GM19023 (cell line): ENCODE results near the gene GDNF.

Experiments used
- ATAC-seq: cut with Tn5 transposase; IDR thresholded peaks from one replicate; pipeline ENCODE4 v1.9.1; 2021; ENCODE audit warnings: mild to moderate bottlenecking, moderate library complexity; ENCODE audit not compliant: unreplicated experiment

GDNF gene

DNA sequence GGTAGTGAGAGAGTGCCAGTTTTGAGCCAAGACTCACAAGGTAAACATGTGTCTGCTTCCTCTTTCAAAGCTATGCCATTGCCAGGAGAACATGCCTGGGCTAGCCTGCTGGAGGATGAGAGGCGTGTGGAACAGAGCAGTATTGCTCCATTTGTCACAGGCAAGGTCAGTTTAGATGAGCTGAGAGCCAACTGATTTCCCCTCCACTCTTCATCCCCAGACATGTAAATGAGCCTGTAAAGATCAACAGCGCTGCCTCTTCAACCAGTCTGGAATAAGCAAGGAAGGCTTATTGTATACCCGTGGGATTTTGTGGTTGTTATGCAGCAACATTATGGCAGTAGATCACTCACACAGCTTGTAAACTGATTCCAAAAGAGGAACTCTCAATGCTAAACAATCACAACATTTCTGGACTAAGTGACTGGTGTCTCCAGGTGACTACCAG is 8.2 kb upstream of the GDNF start:
- ATAC-seq: peak; percentile 85

DNA sequence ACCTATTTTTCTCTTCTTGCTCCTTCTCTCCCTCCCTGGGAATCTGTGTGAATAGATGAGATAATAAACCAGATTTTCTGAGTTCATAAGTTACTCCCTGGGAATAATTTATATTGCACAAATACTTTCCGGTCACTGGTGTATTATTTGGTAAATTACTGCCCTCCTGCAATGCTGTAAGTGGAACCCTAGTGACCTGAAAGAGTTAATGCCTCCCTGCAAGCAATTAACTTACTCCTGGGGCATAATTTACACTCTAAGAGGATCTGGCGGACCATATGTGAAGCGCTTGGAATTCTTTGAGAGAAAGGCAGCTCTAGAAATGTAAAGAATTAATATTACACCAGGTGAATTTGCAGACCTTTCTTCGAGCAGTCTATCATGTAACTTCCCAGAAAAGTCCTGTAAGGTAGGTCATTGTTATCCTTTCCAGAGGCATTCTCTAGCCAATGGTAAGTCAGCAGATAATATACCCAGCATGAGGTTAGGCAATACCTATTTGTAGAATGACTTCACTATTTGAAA is 7.0 kb upstream of the GDNF start:
- no peak for ATAC-seq

DNA sequence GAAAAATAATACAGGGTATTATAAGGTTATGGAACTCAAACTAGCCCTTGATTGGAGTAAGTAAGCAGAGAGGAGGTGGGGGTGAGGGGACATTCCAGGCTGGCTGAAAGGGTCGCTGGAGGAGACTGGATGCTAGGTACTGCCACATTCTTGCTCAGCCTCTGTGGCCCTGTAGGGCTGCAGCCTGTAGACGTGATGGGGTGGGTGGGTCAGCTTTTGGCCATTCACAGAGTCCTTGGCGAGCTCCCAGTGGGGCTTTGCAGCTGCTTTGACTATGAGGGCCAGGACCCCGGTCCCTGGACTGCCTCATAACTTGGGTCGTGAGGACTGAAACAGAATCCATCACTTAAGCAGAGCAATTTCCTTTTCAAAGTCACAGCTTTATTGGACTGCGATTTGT is 4.2 kb upstream of the GDNF start:
- ATAC-seq: no peak

DNA sequence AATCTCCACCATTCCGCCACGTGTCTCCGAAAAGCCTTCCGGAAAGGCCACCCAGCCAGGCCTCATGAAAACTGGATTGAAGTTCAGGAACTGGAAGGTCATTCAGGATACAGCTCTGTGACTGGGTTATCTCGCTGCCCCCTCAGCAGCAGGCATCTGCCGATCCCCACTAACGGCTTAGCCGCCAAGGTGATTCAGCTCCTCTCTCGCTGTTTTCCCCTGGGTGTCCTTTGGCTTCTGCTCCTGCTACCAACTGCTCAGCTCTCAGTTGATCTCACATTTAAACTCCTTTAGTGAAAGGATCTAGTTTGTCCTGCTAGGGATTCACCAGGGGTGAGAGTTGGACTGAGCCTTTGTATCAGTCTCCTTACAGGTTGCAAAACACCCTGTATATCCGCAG is 2.2 kb upstream of the GDNF start:
- ATAC-seq: no peak

GRCh38 chr5:37841203-37841602 is 1.4 kb upstream of the GDNF start:
- ATAC-seq: no peak

- no peak for ATAC-seq
Observed at GRCh38 chr5:37840053-37841034, 503 bp upstream of the GDNF start.

- ATAC-seq: no peak
Observed at GRCh38 chr5:37838933-37839341, 904 bp downstream of the GDNF start.

- no peak for ATAC-seq
Observed at GRCh38 chr5:37838152-37838932, 1.5 kb downstream of the GDNF start.

DNA sequence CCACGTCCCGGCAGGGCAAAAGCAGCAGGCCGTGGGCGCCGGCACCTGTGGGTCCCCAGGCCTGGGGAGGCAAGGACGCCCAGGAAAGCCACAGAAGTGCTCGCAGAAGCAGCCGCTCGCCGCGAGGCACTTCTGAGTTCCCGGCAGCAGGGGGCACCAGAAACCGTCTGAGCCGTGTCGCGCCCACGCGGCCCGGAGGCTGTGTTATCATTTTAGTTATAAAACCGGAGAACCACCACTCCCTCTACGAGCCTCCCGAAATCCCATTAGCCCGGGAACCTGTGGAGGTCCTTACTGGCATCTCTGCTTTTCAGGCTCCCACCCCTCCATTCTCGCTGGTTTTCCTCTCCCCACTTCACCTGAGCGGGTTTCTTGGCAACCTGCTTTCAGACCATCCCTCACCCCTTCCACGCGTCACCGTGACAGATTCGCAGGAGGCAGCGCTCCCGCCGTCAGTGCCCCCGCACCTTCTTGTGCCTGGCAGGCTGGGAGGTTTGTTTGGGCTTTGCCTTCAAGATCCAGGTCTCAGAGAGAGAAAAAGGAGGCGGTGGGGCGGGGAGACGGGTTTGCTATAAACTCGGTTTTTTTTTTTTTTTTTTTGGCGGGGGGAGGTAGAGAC is 2.3 kb downstream of the GDNF start:
- ATAC-seq: peak; percentile 65

DNA sequence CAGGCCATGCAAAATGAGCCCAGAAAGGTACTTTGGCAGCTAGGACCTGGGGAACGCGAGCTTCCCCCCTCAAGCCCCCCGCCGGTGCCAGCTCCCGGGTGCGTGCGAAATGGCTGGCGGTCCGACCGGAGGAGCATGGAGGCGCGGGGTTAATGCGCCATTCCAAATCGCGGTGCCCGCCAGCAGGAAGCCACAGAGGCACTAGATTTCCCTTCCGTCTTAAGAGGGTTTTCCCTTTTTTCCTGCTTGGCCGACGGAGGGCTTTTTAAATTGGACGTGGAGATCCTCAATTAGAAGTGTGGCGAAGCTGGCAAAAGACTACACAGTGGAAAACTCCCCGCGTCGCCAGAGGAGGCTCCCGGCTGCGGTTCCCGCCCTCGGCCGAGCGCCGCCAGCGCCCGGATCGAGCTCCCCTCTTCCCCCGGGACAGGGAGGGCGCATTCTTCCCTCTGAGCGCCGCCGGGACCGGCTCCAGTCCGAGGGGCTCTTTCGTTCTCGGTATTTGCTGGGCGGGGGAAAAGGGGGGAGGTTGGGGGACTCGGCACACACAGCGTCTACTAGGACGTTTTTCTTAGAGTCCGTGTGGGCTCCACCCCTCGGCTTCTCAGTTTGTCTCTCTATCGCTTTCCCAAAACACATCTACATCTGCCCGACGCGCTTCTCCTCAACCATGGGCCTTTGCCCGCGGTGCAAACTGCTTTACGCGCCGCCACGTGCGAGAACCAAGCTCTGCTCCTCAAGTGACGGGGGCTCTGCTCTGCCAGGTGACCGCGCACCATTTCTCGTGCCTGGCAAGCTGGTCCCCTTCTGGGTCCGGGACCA is 3.0 kb downstream of the GDNF start:
- peak; percentile 15 for ATAC-seq

GRCh38 chr5:37836235-37836591 is 3.6 kb downstream of the GDNF start:
- ATAC-seq: no peak

- no peak for ATAC-seq
Observed at GRCh38 chr5:37835380-37835973, 4.4 kb downstream of the GDNF start.

DNA sequence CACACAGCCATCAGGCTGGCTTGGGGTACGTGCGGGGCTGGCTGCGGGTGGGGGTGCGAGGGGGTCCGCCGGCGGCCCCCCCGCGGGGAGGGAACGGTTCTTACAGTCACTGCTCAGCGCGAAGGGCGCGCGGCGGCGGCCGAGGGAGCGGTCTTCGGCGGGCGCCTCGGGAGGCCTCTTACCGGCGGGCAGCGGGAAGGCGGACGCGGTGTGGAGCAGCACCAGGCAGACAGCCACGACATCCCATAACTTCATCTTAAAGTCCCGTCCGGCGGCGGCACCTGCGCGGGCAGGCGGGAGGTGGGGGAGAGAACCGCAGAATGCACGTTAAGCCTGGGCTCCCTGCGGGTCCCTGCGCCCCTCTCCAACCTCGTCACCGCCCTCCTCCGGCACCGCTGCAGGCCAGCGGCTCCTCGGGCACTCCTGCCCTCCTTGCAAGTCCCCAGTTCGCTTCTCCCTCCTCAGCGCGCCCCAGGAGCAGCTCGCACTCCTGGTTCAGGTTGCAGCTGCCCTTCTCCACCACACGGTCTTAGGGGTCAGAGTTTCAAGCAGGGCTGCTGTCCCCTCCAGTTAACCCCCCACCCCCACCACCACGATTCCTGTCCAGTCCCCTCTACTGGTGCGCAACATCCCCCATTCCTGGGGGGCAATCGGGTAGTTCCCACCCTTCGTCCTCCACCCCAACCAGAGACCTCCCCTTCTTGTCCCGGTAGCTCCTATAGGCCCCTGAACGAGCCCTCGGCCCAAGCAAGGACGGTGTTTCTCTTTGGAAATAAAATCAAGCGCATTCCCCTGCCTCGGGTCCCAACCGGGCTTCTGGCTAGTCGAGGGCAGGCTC is 5.1 kb downstream of the GDNF start:
- ATAC-seq: no peak

DNA sequence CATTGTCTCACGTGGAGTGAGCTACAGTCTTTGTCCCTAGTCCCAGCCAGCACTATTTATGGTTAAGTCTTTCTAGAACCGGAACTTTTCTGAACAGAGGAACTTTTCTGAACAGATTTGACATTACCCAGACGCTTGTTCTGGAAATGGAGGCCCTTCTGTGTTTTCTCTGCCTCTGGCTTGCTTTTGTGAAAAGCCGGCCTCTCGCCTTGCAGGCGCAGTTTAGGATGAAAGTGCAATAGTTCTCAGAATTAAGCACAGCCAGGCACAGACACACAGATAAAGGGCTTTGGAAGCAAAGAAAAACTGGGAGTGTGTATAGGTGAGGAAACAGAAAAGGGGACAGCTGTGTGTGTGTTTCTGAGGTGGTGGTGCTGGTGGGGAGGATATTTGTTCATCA is 5.9 kb downstream of the GDNF start:
- ATAC-seq: no peak

DNA sequence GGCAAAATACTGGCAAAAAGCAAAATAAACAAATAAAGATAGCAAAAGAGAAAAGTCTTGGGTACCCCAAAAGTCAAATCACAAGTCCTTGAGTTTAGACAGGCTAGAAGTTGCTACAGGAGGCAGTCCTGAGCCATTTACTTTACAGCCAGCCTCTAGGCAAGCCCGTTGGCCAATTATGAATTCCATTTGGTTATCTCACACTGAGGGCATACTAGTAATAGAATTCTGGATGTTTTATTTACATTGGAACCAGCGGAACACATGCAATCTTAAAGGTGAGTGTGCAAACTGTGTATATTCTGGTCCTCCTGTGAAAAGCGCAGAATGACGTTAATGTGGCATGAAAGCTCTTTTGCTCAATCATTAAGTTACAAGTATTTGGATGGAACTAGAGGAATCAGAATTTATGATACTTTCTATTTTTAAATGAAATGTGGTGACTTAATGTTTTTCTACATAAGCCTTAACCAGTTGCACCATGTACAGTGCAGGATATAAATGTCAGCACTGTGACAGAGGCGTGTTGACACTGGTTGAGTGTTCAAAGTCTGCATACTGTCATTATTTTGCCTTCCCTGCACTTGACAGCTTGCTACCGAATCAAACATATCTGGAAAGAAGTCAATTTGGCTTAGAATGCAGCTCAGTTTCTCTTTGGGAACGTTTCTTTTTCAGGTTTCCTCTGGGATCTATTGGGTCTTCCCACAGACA is 7.9 kb downstream of the GDNF start:
- ATAC-seq: no peak

GRCh38 chr5:37830348-37830747 is 9.5 kb downstream of the GDNF start:
- ATAC-seq: no peak

GRCh38 chr5:37825334-37825915 is 14.4 kb downstream of the GDNF start:
- ATAC-seq: no peak
